Left ventricle myocardium inferior (tissue), 1 donor: ENCODE measurements around the gene LAPTM5. TPM values are rescaled to one million over a fixed set of nuclear protein-coding genes. Genes with fewer than 3 reads are reported as not detected.

Source experiments
- DNase-seq: peaks from one replicate; pipeline ENCODE4 v3.0.0-alpha.2; 2020
- H3K27ac ChIP-seq: fragments of 200-600 bp; replicated peaks from 2 replicates; pipeline ENCODE4 v1.8.0; 2021
- H3K27me3 ChIP-seq: fragments of 200-600 bp; 2 replicates; pipeline ENCODE4 v1.8.0; 2021; ENCODE audit warnings: low read depth
- H3K36me3 ChIP-seq: fragments of 200-600 bp; 2 replicates; pipeline ENCODE4 v1.8.0; 2021
- H3K4me1 ChIP-seq: fragments of 200-600 bp; 2 replicates; pipeline ENCODE4 v1.8.0; 2021
- H3K4me3 ChIP-seq: fragments of 200-600 bp; 2 replicates; pipeline ENCODE4 v1.8.0; 2021; ENCODE audit warnings: mild to moderate bottlenecking, moderate library complexity
- H3K9me3 ChIP-seq: fragments of 200-600 bp; replicated peaks from 2 replicates; pipeline ENCODE4 v1.8.0; 2021
- intact Hi-C: fragments of 100-400 bp; cut with micrococcal nuclease; formaldehyde crosslinking; loops from one replicate; pipeline ENCODE4 v1.11.0; 2022
- long read RNA-seq: library from polyadenylated mRNA; unstranded; transcript quantifications from one replicate; pipeline ENCODE4 v2.0.0, GENCODE V29; 2021
- total RNA-seq: library from RNA; stranded (reverse); fragmentation: NEBNext Ultra II Directional; extraction: Animal tissue kit (Norgen Biotek cat#: 25700); gene quantifications from one replicate; pipeline ENCODE4 v1.2.1, GENCODE V29; 2021
- TF ChIP-seq, protein P1 (sequence below): fragments of 200-600 bp; IDR thresholded peaks from 2 replicates; pipeline ENCODE4 v1.8.0; 2021; ENCODE audit warnings: antibody characterized with exemption, mild to moderate bottlenecking, borderline replicate concordance
- donor health status: DM: no; HTN: yes; CAD: no; lungs with severe emphysema.

The LAPTM5 gene, protein sequence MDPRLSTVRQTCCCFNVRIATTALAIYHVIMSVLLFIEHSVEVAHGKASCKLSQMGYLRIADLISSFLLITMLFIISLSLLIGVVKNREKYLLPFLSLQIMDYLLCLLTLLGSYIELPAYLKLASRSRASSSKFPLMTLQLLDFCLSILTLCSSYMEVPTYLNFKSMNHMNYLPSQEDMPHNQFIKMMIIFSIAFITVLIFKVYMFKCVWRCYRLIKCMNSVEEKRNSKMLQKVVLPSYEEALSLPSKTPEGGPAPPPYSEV
- 18.8 TPM for total RNA-seq
- long read RNA-seq, transcript LAPTM5-201 (8 exons, 2,223 nt) = major isoform, 8 of 10 reads
- long read RNA-seq, partial matches to known transcripts = 2 of 10 reads
- long read RNA-seq, other reads (novel, unspliced or antisense) = 0 of 10 reads

DNA sequence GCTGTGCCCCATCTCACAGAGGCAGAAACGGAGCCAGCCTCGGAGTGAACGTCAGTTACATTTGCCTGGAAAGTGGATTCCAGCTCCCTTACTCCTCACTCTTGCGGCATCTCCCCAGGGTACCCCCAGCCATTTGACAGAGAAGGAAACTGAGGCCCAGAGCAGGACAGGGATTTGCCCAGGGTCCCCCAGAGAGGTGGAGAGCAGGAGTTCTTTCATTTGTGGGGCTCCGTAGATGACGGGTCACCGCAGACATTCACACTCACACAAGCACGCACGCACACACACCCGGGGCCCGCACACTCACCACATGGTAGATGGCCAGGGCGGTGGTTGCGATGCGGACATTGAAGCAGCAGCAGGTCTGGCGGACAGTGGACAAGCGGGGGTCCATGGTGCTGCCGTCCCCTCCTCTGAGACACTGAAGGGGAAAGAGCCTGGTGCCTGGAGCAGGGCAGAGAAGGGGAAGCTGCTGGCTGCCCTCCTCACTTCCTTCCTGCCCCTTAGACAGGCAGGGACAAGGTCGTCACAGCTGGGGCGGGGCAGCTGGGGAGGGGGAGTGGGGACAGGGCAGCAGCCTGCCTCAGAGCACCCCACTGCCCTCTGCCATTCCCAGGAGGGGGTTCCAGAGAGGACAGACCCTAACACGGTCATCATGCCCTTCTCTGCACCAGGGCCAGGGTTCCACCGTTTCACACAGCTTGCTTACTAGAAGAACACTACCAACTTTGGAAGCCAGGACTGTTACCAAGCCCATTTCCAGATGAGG is at the start of gene LAPTM5:
TSS of gene LAPTM5 (minus strand) at position 423 of the 769 bp plus-strand sequence. CDS start at position 394, 29 bp downstream.
- peak within 1 kb of the TSS; percentile 59 for H3K27ac ChIP-seq
- peaks cover 16% of the 10 kb centered on the region for H3K27me3 ChIP-seq
- H3K36me3 ChIP-seq = no peaks in the 10 kb centered on the region
- H3K9me3 ChIP-seq = no peaks in the 10 kb centered on the region
- H3K4me3 ChIP-seq = peak within 1 kb of the TSS; percentile 55
- DNase-seq = peak; percentile 62
- intact Hi-C loops = no loop called here
- peaks cover 40% of the 10 kb centered on the region for H3K4me1 ChIP-seq
- TF ChIP-seq, protein P1, sequence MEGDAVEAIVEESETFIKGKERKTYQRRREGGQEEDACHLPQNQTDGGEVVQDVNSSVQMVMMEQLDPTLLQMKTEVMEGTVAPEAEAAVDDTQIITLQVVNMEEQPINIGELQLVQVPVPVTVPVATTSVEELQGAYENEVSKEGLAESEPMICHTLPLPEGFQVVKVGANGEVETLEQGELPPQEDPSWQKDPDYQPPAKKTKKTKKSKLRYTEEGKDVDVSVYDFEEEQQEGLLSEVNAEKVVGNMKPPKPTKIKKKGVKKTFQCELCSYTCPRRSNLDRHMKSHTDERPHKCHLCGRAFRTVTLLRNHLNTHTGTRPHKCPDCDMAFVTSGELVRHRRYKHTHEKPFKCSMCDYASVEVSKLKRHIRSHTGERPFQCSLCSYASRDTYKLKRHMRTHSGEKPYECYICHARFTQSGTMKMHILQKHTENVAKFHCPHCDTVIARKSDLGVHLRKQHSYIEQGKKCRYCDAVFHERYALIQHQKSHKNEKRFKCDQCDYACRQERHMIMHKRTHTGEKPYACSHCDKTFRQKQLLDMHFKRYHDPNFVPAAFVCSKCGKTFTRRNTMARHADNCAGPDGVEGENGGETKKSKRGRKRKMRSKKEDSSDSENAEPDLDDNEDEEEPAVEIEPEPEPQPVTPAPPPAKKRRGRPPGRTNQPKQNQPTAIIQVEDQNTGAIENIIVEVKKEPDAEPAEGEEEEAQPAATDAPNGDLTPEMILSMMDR = no peak

DNA sequence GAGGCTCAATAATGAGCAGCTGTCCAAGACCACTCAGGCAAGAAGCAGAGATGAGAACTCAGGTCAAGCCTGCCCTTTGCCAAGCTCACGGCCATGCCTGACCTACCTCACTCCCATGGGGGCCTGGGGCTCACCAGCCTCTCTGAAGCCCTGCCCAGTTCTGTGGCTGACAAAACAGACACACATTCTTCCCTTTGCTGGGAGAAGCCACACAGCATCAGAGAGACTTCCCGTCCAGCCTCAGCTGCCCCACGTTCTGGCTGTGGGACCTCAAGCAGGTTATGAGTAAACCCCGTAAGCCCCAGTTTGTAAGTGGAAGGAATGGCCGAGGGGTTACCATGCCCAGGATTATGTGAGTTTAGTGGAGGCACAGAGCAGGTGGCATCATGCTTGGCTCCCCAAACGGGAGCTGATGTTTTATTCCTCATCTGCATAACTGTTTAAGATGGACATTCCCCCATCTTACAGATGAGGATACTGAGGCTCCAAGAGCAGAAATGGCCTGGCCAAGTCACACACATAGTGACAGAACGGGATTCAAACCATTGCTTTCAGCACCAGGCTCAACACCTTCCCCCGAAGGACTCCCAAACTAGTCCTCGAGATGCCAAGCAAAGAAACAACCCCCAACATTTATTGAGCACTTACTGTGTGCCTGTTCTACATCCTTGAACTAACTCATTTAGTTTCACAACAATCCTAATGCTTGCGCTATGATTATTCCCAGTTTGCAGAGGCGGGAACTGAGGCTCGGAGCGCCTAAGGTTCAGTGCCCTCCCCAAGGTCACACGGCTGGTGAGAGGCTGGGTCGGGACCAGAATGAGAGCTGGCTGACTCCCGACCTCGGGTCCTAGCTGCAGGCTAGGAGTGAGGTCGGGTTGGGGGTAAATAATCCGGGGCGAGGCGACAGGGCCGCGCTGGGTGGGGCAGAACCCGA is 49.1 kb upstream of the LAPTM5 start:
- Histone ChIP-seq H3K4me3 (peak overlapping the region; percentile 36), H3K36me3 (no peaks in the 10 kb centered on the region), H3K9me3 (no peaks in the 10 kb centered on the region), H3K27me3 (no peaks in the 10 kb centered on the region), H3K27ac (peak overlapping the region; percentile 1), H3K4me1 (peaks cover 42% of the 10 kb centered on the region)
- TF ChIP-seq, protein P1 = no peak
- intact Hi-C loops = no loop called here
- no peak for DNase-seq

DNA sequence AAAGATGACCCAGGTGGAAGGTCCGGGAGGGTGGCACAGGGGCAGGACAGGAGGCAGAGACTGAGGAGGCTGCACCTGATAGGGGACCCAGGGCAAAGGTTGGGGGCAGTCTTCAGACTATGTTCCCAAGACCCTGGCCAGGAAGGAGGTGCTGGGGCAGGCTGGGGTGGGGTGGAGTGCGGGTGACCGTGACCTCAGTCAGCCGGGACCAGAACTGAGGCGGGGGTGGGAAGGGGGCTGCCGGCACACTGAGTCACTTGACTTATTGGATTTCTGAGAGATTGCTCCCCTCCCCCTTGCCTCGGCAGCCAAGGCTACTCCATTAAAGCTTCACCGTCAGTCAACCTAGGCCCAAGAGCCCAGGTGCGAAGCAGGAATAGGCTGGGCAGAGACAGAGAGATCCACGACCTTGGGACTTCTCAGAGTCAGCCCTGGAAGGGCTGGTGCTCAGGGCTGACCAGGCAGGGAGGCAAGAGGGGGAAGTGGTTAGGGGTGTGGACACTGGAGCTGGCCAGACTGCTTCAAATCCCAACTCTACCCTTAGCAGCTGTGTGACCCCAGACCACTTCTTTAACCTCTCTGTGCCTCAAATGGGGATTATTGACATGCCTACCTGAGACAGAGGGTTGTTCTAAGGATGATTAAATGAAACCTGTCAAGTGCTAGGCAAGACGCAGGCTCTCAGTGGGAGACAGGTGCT is 47.9 kb upstream of the LAPTM5 start:
- Histone ChIP-seq H3K4me3 (no peak overlapping the region), H3K36me3 (no peaks in the 10 kb centered on the region), H3K27ac (no peak overlapping the region), H3K9me3 (no peaks in the 10 kb centered on the region), H3K27me3 (no peaks in the 10 kb centered on the region), H3K4me1 (peaks cover 39% of the 10 kb centered on the region)
- intact Hi-C loops = no loop called here
- DNase-seq = no peak
- TF ChIP-seq, protein P1 = no peak

DNA sequence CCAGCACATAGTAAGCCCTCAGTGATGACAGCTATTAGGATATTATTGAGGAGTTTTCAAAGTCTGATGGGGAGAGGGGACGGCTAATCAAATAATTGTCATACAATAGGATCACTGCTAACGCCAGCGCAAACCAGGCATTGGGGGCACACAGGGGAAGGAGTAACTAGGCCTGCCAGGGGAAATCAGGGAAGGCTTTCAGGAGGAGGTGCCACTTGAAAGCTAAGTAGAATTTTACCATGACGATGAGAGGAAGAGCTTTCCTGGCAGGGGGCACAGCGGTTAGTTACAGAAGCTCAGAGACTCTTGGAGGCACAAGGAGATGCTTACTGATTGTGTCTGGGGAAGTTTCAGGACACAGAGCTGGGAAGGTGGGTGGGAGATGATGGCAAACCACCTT is 47.2 kb upstream of the LAPTM5 start:
- TF ChIP-seq, protein P1 = no peak
- Histone ChIP-seq H3K36me3 (no peaks in the 10 kb centered on the region), H3K4me1 (peaks cover 33% of the 10 kb centered on the region), H3K27ac (no peak overlapping the region), H3K9me3 (no peaks in the 10 kb centered on the region), H3K27me3 (no peaks in the 10 kb centered on the region), H3K4me3 (no peak overlapping the region)
- intact Hi-C loops = no loop called here
- DNase-seq = no peak
